Sigmoid colon (tissue), 7 donors: ENCODE data around the gene UNC5A. TPM values are rescaled to one million over a fixed set of nuclear protein-coding genes. Genes with fewer than 3 reads are reported as not detected.
A peak's percentile ranks its signal among the peaks of the same experiment; 100 is the strongest.

Experiments
- DNase-seq: peaks from one replicate; pipeline ENCODE4 v3.0.0-alpha.2; 2019
- H3K27ac ChIP-seq, 4 donors: fragments of 200-600 bp; sonication (generic); one replicate each; pipeline ENCODE4 v1.5.1; 2016 to 2019; ENCODE audit warnings: mild to moderate bottlenecking in 1 of 4
- H3K27me3 ChIP-seq, 3 donors: fragments of 200-600 bp; sonication (generic); one replicate each; pipeline ENCODE4 v1.5.1; 2019; ENCODE audit warnings: mild to moderate bottlenecking in 1 of 3
- H3K36me3 ChIP-seq, 4 donors: fragments of 200-600 bp; sonication (generic); one replicate each; pipeline ENCODE4 v1.5.1; 2016 to 2019
- H3K4me1 ChIP-seq, 4 donors: fragments of 200-600 bp; sonication (generic); one replicate each; pipeline ENCODE4 v1.5.1; 2017 to 2019
- H3K4me3 ChIP-seq, 4 donors: fragments of 200-600 bp; sonication (generic); one replicate each; pipeline ENCODE4 v1.5.1; 2017 to 2019; ENCODE audit warnings: mild to moderate bottlenecking in 2 of 4, moderate library complexity in 1 of 4
- H3K9me3 ChIP-seq, 4 donors: fragments of 200-600 bp in 3 of 4; sonication (generic) in 3 of 4; one replicate each; pipeline versions ENCODE4 v1.5.1 to v1.6.1; 2013 to 2019
- CTCF ChIP-seq, 4 experiments: fragments of 450-650 bp in 3 of 4; fragments of 200-600 bp in 1 of 4; IDR thresholded peaks; one replicate each; pipeline ENCODE4 v1.5.1; 2016 to 2019; ENCODE audit warnings: antibody characterized with exemption in 4 of 4, mild to moderate bottlenecking in 3 of 4, moderate library complexity in 2 of 4
- EP300 ChIP-seq, 4 donors: sonication (generic); formaldehyde crosslinking; IDR thresholded peaks; one replicate each; pipeline ENCODE4 v1.6.1; 2017; ENCODE audit warnings: antibody characterized with exemption in 4 of 4
- POLR2A ChIP-seq, 2 donors: fragments of 450-650 bp; IDR thresholded peaks; one replicate each; pipeline ENCODE4 v1.6.1; 2016; ENCODE audit warnings: antibody characterized with exemption in 2 of 2, mild to moderate bottlenecking in 2 of 2, moderate library complexity in 2 of 2
- POLR2AphosphoS5 ChIP-seq, 4 donors: sonication (generic); formaldehyde crosslinking; IDR thresholded peaks; one replicate each; pipeline ENCODE4 v1.6.1; 2017; ENCODE audit warnings: antibody characterized with exemption in 4 of 4
- WGBS, 2 donors: extraction: QIAGEN DNeasy Blood & Tissue Kit; methylation state at CpG; one replicate each; pipeline ENCODE4 v1.1.7; 2013; 5-methylcytosine and 5-hydroxymethylcytosine counted together
- intact Hi-C: fragments of 100-400 bp; cut with DNase I; formaldehyde crosslinking; loops from one replicate; pipeline ENCODE4 v1.15.1; 2023
- polyA plus RNA-seq, 3 donors: library from polyadenylated mRNA; stranded (reverse); fragments of 200-250 nt; gene quantifications; one replicate each; pipeline ENCODE4 v1.2.3, GENCODE V29; 2013
- total RNA-seq, 4 donors: library from RNA; depleted of rRNA; stranded (reverse); fragments of >200 nt; gene quantifications; one replicate each; pipeline ENCODE4 v1.1.0, GENCODE V29; 2016
- donor health status: healthy with polysubstance abuse.
- donor health status: Bipolar disorder and iron deficiency.
- donor health status: healthy.

The UNC5A gene
- total and polyA plus RNA-seq, 7 donors = 0.34 to 0.60 TPM; not detected in 5

GRCh38 chr5:176814836-176815438 is 4.6 kb downstream of the UNC5A start:
- no peak for TF ChIP-seq CTCF (IDR thresholded peaks at IDR 0.05)
- no peak for TF ChIP-seq POLR2A (IDR thresholded peaks at IDR 0.05)
- TF ChIP-seq EP300 (IDR thresholded peaks at IDR 0.05) = no peak
- no peak for TF ChIP-seq POLR2AphosphoS5 (IDR thresholded peaks at IDR 0.05)

GRCh38 chr5:176816043-176816745 is 5.8 kb downstream of the UNC5A start:
- TF ChIP-seq POLR2A (IDR thresholded peaks at IDR 0.05) (no peak), EP300 (IDR thresholded peaks at IDR 0.05) (no peak)
- Histone ChIP-seq H3K27me3 (peaks cover 42 to 92% (median 78%) of the 10 kb centered on the region in 3 donors), H3K9me3 (no peaks in the 10 kb centered on the region), H3K4me3 (no peak overlapping the region), H3K4me1 (peaks cover 0 to 19% (median 13%) of the 10 kb centered on the region in 4 donors), H3K27ac (no peak overlapping the region), H3K36me3 (no peaks in the 10 kb centered on the region)
- intact Hi-C loops = no loop called here
- WGBS, 2 donors = 42 to 73% methylated on average over 5 of the region's 5 CpGs
- DNase-seq = no peak

More at GRCh38 chr5:176814836-176815438, 4.6 kb downstream of the UNC5A start:
- WGBS, 2 donors = 71 to 72% methylated on average over 10 of the region's 10 CpGs
- Histone ChIP-seq H3K27me3 (peaks cover 51 to 97% (median 87%) of the 10 kb centered on the region in 3 donors), H3K4me3 (no peak overlapping the region), H3K36me3 (no peaks in the 10 kb centered on the region), H3K9me3 (no peaks in the 10 kb centered on the region), H3K27ac (no peak overlapping the region), H3K4me1 (peaks cover 0 to 29% (median 24%) of the 10 kb centered on the region in 4 donors)
- no peak for DNase-seq
- intact Hi-C loops = no loop called here

- 35 to 48% methylated on average over 9 of the region's 9 CpGs for WGBS, 2 donors
- Histone ChIP-seq H3K9me3 (no peaks in the 10 kb centered on the region), H3K27ac (no peak overlapping the region), H3K27me3 (peaks cover 35 to 92% (median 71%) of the 10 kb centered on the region in 3 donors), H3K36me3 (no peaks in the 10 kb centered on the region), H3K4me1 (peaks cover 0 to 15% (median 11%) of the 10 kb centered on the region in 4 donors), H3K4me3 (no peak overlapping the region)
- DNase-seq = no peak
- TF ChIP-seq POLR2AphosphoS5 (IDR thresholded peaks at IDR 0.05) (no peak), EP300 (IDR thresholded peaks at IDR 0.05) (no peak), POLR2A (IDR thresholded peaks at IDR 0.05) (no peak), CTCF (IDR thresholded peaks at IDR 0.05) (no peak)
- intact Hi-C loops = no loop called here
Measured at GRCh38 chr5:176816791-176817347, 6.5 kb downstream of the UNC5A start.

- no peak overlapping the region for H3K27ac ChIP-seq
- no peaks in the 10 kb centered on the region for H3K9me3 ChIP-seq
- peak overlapping the region in 3 of 4 donors; percentile 30 to 46 (median 45) for H3K4me3 ChIP-seq
- no peaks in the 10 kb centered on the region for H3K36me3 ChIP-seq
- TF ChIP-seq CTCF (IDR thresholded peaks at IDR 0.05) = no peak
- TF ChIP-seq POLR2A (IDR thresholded peaks at IDR 0.05) = no peak
- no peak for TF ChIP-seq EP300 (IDR thresholded peaks at IDR 0.05)
- TF ChIP-seq POLR2AphosphoS5 (IDR thresholded peaks at IDR 0.05) = no peak
- 1 to 3% methylated on average over 42 of the region's 42 CpGs for WGBS, 2 donors
- peaks cover 29 to 92% (median 66%) of the 10 kb centered on the region in 3 donors for H3K27me3 ChIP-seq
- DNase-seq = no peak
- intact Hi-C loops = no loop called here
- H3K4me1 ChIP-seq = peaks cover 0 to 15% (median 11%) of the 10 kb centered on the region in 4 donors
Measured at GRCh38 chr5:176817369-176817840, 7.0 kb downstream of the UNC5A start.

- Histone ChIP-seq H3K27ac (no peak overlapping the region), H3K27me3 (peaks cover 24 to 92% (median 60%) of the 10 kb centered on the region in 3 donors), H3K9me3 (no peaks in the 10 kb centered on the region), H3K4me1 (peaks cover 0 to 15% (median 11%) of the 10 kb centered on the region in 4 donors), H3K36me3 (no peaks in the 10 kb centered on the region), H3K4me3 (peak overlapping the region in 3 of 4 donors; percentile 30 to 46 (median 45))
- intact Hi-C loops = no loop called here
- TF ChIP-seq CTCF (IDR thresholded peaks at IDR 0.05) (no peak), EP300 (IDR thresholded peaks at IDR 0.05) (no peak), POLR2A (IDR thresholded peaks at IDR 0.05) (no peak), POLR2AphosphoS5 (IDR thresholded peaks at IDR 0.05) (no peak)
- no peak for DNase-seq
- WGBS, 2 donors = 1 to 2% methylated on average over 55 of the region's 55 CpGs
Measured at GRCh38 chr5:176817841-176818377, 7.5 kb downstream of the UNC5A start.
